GM21576 (cell line): ENCODE results near the gene LSM12.
"Not testable (repeated sequence)": the region's sequence is repeated elsewhere in the genome, so short reads cannot be mapped to it uniquely, and the experiment has no call there.

ENCODE experiments used
- ATAC-seq: cut with Tn5 transposase; IDR thresholded peaks from one replicate; pipeline ENCODE4 v1.9.1; 2021; ENCODE audit warnings: mild to moderate bottlenecking, moderate library complexity; ENCODE audit not compliant: unreplicated experiment

LSM12 gene

DNA sequence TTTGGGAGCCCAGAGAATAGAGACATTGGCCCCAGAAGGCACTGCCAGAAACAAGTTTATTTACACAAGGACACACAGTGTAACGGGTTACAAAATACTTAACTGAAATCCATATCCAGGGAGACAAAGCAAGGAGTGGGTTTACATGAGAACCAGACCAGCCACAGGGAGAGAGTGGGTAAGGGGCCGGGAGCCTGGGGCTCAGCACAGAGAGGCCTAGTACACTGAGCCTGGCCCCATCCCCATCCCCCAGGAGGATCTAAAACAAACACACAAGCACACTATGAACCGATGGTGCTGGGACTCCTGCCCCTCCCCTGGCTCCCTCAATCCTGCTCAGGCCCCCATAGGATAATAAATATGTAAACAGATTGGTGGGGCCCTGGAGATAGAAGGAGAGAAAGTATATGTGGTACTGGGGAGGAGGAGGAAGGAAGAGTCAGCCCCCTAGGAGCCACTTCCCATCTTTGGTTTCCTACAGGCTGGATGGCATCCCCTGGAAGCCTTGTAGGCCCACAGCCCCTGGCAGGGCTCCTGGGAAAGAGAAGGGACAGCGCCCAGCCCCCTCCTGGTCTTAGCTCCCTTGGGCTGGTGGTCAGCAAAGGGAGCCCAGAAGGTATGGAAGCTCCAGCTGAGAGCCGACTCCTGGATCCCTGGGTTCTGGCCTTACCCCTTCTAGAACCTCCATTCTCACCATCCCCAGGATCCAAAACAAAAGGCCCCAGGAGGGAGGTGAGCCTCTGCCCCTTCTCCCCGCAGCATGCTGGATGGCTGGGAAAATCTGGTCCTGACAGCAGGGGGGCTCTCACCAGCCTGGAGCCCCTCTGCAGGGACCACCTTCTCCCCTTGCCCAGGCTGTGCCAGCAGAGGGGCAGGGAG is 10.5 kb upstream of the LSM12 start:
- ATAC-seq, result no peak

DNA sequence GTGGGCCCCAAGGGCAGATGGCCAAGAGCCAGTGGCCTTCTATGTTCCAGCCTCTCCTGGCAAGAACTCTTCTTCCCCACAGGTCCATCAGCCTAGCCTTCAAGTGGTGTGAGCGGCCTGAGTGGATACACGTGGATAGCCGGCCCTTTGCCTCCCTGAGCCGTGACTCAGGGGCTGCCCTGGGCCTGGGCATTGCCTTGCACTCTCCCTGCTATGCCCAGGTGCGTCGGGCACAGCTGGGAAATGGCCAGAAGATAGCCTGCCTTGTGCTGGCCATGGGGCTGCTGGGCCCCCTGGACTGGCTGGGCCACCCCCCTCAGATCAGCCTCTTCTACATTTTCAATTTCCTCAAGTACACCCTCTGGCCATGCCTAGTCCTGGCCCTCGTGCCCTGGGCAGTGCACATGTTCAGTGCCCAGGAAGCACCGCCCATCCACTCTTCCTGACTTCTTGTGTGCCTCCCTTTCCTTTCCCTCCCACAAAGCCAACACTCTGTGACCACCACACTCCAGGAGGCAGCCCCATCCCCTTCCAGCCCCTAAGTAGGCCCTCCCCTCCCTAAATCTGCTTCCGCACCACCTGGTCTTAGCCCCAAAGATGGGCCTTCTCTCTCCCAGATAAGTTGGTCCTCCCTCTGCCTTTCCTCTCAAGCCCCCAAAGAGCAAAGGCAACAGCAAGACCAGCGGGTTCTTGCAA is 9.3 kb upstream of the LSM12 start:
- ATAC-seq, result no peak

DNA sequence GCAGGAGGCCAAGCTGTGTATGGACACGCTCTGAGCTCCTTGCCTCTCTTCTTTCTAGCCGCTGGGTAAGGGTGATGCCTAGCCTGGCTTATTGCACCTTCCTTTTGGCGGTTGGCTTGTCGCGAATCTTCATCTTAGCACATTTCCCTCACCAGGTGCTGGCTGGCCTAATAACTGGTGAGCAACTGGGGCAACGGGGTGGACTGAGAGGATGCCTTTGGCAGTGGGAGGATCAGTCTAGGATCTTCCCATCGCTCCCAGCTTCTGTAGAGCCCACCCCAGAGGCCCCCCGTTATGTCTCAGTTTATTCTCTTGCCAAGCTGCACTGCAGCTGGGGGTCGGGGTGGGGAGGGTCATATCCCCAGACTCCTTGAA is 8.4 kb upstream of the LSM12 start:
- ATAC-seq, result no peak

DNA sequence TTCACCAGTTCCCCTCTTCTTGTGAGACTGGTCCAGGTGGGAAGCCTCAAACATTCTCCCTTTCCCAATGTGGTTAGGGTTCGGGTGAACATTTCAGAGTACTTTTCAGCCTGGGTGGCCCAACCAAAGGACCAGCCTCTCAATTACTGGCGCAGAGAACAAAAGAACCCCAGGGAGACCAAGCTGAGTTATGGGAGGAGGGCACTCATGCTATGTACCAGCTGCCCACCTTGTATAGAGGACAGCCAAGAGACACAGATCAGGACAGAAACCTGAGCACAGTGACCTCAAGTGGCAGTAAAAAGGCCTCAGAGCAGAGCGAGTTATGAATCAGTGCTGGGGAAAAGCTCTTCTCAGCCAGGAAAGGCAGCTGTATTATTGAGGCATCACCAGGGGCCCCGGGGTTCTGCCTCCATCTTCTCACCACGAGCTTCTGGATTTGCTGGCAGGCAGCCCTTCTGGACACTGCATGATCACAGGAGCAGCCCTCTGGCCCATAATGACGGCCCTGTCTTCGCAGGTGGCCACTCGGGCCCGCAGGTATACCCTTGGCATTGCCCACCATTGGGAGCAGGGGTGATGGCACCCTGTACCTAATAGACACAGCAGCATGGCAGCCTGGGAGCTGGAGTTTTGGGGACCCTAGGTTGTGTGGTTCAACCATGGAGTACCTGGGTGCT is 7.9 kb upstream of the LSM12 start:
- no peak for ATAC-seq

DNA sequence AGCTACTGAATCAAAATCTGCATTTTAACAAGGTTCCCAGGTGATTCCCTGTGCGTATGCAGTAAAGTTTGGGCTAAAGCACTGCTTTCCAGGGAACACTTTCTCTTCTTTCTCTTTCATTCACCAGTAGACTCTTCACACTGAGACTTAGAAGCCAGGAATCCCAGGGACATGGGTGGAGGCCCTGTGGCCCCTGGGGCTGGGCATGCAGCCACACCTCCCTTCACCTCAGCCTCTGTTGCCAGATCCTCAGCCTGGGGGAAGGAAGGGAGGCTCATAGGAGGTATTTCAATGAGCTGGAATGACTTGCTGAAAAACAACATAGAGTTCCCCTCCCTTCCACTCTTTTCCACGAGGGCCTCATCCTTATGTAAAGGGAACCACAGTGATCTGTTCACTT is 5.3 kb upstream of the LSM12 start:
- ATAC-seq, result no peak

DNA sequence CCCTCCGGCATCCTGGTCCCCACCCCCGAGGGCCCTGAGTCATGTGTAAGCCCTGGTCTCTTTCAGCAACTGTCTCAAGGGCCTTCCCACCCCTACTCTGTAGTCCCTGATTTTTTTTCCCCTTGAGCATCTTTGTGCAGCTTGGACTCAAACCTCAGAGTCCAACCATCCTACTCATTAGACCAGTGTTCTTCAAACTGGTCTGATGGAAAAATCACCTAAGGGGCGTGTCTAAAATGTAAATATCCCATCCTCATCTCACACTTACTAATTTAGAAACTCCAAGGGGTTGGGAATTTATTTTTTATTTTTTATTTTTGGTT is 4.7 kb upstream of the LSM12 start:
- no peak for ATAC-seq

DNA sequence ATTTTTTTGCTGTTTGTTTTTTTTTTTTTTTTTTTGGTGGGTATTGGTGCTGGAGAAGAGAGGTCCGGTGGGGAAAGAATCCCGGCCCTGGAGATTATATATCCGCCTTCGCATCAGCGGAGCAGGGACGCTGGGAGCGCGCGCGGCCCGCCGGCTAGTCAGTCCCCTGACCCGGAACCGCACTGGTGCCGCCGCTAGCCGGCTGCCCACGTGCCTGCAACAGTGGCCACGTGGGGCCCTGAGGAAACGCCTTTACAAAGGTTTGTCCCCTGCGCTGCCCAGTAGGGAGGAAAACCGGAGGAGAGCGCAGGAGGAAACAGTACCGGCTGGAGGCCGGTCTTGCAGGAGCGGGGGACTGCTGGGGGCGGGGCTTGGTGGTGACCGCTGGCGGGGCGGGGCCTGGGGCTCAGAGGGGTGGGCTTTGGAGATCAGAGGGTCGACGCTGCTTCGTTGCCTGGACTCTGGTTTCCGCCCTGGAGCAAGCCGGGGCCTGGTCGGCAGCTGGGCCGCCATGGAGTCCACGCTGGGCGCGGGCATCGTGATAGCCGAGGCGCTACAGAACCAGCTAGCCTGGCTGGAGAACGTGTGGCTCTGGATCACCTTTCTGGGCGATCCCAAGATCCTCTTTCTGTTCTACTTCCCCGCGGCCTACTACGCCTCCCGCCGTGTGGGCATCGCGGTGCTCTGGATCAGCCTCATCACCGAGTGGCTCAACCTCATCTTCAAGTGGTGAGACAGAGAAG is 4.2 kb upstream of the LSM12 start, which contains the start of gene G6PC3:
Gene G6PC3 (plus strand): TSS at position 281 of the 743 bp plus-strand sequence. CDS start 231 bp downstream, at position 512.
- peak; percentile 59 for ATAC-seq

DNA sequence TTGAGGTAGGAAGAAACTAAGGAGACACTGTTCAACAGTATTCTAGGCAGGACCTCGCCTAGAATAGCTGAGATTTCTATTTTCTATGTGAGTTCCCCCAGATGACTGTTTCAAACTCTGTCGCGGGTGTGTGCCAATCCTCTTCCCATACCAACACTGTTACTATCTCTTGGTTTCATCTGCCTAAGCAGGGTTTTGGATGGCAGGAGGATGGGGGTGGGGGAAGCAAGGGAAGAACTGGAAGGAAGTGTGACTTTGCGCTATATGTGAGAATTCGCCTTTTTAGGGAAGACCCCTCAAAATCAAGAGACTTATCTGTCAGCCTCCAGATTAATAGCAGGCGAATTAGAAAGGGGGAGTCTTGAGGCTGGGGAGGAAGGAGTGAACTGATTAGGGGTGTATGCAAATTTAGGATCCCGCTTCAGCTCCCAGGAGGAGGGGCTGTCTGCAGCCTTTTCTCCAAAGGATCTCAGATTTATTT is 3.5 kb upstream of the LSM12 start:
- ATAC-seq, result peak; percentile 8

DNA sequence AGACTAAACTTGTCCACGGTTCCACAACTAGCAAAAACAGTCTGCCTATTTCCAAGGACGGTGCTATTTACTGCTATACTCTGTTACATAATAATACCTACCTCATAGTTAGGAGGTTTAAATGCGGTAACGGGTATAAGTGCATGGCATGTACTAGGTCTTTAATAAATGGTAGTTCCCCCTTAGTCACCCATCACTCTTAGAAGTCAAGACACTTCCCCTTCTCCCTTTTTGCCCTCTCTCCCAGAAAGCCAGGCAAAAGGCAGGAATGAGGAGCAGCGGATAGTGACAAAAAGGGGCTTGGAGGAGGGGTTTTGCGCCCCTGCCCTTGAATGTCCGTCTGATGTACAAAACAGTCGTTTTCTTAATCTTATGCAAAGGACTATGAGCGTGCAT is 1.1 kb upstream of the LSM12 start:
- ATAC-seq, result no peak

DNA sequence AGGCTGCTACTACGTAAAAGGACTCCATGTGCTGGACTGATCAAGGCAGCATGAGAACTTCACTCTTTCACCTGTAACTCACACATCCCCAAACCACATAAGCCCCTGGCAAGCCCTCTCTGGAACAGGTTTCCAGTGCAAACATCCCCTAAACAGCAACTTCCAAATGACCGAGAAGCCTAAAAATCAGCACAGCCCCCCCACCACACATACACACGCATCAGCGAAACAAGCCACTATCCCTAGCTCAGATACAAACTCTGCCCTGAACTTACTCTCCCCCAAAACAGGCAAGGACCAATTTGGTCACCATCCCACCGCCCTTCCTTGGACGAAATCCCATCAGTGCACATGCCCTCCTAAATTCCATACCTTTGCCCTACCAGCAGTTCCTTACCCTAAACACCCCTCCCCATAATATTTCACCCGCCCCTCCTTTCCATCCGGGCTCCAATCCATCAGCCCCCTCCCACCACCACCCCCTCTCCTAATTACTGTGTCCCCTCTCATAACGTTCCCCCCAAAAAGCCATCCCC is 735 bp downstream of the LSM12 start:
- ATAC-seq, result no peak

DNA sequence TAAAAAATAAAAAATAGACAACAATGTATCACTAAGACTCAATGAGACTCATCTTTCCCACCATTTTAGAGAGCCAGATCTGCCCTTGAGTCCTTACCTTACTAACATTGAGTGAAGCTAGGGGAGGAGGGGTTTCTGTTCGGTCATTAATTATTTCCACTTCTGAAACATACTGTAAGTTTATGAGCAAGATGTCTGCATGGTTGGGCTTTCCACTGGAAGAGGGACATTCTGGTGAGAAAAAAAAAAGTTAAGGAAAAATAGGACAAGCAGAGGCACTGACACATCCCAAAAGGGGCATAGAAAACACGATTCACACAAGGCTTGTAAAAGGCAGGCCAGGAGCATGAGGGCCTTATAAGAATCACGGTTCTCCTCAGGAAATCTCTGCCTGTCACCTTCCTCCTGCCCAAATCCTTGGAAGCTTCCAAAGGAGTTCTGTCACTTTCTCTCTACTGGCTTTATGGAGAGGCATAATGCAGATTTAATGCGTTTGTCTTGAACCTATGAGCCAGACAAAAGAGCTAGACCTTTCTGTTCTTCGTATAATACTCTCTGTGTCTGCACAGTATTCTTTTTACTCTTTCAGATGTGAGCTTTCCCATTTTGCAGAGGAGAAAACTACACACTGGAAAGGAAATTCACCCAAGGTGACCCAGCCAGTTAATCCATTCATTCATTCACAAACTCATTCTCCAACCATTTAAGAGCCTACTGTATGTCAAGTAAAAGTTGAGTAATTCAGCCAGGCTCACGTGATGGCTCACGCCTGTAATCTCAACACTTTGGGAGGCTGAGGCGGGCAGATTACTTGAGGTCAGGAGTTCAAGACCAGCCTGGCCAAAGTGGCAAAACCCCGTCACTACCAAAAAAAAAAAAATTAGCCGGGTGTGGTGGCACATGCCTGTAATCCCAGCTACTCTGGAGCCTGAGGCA is 2.5 kb downstream of the LSM12 start:
- ATAC-seq, result no peak

DNA sequence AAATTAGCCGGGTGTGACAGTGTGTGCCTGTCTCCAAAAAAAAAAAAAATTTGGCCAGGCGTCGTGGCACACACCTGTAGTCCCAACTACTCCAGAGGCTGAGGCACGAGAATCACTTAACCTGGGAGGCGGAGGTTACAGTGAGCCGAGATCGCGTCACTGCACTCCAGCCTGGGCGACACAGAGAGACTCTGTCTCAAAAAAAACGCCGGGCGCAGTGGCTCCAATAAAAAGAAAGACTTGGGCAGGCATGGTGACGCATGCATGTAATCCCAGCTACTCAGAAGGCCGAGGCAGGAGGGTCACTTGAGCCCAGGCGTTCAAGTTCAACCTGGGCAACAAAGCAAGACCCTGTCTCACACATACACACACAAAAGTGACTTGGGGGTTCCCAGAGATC is 3.6 kb downstream of the LSM12 start:
- no peak for ATAC-seq

DNA sequence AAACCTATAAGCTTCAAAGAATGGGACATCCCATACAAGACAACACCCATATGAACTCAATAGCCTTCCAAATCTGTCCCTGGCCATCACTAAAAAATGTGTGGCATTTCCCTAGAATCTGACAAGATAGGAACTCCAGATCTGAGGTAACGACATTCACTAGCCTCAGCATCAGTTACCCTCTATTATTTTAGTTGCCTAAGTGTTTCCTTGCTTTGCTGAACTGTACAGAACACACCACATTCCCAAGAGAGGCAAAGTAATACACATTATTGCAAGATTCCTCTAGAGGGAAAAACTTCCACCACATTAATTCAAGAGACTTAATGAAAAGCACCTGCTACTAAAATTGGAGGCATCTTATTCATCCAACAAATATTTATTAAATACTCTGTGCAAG is 5.0 kb downstream of the LSM12 start:
- no peak for ATAC-seq

DNA sequence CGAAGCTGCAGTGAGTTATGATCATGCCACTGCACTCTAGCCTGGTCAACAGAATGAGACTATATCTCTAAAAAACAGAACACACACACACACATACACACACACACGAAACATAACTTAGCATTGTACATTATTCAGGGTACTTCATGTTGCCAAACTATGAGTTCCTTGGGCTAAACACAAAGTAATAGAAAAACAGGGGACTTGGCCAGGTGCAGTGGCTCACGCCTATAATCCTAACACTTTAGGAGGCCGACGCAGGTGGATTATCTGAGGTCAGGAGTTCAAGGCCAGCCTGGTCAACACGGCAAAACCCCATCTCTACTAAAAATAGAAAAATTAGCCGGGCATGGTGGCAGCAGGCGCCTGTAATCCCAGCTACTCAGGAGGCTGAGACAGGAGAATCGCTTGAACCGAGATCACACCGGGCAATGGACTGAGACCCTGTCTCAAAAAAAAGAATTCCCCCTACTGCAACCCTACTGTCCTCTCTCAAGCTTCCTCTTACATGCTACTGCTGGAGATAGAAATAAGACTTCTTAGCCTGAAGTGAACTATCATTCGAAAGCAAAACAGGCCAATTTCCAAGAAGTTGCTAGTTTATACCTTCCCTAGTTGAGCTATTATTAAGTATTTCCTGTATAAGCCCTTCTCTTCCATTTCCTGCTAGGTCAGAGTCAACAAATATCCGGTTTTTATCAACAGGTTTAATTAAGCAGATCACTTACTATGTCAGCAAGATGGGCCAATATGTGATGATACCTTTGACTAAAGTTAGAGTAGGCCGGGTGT is 7.2 kb downstream of the LSM12 start:
- no peak for ATAC-seq

DNA sequence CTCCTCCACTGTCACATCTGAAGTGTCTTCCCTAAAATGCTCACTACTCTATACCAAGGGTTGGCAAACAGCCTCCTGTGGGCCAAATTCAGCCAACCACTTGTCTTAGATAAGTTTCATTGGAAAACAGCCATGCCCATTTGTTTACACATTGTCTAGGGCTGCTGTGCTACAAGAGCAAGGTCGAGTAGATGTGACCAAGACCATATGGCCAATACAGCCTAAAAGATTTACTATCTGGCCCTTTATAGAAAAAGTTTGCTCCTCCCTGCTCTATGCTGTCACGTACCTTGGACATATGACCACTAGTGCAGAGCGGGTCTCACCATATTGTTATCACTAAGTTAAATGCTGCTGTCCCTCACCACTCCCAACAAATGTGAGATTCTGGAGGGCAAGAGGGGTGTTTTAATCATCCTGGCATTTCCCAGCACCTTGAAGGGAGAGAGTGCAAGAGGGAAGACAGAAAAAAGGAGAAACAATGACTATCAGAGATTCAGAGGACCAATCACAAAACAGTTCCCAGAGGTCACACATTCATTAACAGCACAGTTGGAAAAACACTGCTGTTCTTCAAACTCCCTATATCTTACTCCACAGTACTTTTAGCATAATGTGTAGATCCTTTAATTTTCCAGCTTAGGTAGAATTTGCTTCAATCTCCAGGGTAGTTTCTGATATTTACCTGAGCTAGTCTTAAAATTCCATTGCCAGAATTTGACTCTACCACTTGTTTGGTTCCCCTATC is 13.2 kb downstream of the LSM12 start:
- no peak for ATAC-seq

DNA sequence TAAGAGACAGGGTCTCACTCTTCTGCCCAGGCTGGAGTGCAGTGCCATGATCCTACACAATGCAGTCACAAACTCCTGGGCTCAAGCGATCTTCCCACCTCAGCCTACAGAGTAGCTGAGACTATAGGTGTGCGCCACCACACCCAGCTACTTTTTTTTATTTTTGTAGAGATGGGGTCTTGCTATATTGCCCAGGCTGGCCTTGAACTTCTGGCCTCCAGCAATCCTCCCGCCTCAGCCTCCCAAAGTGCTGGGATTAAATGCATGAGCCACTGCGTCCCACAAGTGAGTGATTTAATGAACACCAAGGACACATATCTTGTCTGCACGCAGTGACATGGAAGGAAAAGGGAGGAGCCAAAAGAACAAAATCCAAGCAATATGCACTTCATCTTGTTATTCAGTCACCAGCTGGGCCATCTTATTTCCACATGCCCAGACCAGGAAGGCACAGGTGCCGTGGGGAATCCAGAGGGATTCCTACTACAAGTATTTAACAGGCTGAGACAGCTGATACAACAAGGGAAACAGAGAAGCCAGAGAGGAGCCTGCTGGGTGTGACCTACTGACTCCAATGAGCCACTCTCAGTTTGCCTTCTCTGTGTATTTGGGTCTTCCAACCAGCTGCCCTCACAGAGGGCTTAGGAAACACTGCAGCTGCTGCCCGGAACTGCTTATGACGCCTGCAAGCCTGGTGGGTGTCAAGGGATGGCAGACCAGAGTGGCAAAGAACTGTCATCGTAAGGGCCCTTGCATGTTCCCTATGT is 17.0 kb downstream of the LSM12 start:
- ATAC-seq, result no peak

DNA sequence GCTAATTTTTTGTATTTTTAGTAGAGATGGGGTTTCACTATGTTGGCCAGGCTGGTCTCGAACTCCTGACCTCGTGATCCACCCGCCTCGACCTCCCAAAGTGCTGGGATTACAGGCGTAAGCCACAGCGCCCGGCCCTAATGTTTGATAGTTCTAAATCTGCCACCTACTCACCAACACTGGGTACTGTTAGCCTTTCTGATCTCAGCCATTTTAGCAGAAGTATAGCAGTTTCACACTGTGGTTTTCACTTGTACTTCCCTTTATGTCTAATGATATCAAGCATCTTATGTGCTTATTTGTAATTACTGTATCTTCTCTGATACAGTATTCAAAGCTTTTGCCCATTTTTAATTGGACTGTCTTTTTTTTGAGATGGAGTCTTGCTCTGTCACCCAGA is 19.6 kb downstream of the LSM12 start:
- ATAC-seq, result not testable (repeated sequence)
